Measurements from ENCODE around the gene SIGLEC9. TPM values are rescaled to one million over a fixed set of nuclear protein-coding genes. Genes with fewer than 3 reads are reported as not detected.
A peak's percentile ranks its signal among the peaks of the same experiment; 100 is the strongest.

The SIGLEC9 gene
- polyA plus RNA-seq, 4 donors, result 0.95 to 2.1 (median 1.5) TPM

DNA sequence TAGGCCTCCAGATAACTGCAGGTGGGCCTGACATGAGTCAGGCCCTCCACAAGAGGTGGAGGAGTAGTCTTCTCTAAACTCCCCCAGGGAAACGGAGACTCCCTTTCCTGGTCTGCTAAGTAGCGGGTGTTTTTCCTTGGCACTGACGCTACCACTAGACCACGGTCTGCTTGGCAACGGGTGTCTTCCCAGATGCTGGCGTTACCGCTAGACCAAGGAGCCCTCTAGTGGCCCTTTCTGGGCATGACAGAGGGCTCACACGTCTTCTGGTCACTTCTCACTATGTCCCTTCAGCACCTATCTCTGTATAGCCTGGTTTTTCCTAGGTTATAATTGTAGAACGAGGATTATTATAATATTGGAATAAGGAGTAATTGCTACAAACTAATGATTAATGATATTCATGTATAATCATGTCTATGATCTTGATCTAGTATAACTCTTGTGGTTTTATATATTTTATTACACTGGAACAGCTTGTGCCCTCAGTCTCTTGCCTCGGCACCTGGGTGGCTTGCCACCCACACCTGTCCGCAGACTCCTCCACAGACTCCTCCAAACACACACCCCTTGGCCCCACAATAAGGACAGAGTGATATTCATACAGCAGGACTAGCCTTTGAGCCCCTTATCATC lies 44.7 kb downstream of the SIGLEC9 start:
- peak in 1 of 4 donors; percentile 29 for DNase-seq (ENCODE audit: low read depth in 4 of 4, low spot score in 2 of 4)

DNA sequence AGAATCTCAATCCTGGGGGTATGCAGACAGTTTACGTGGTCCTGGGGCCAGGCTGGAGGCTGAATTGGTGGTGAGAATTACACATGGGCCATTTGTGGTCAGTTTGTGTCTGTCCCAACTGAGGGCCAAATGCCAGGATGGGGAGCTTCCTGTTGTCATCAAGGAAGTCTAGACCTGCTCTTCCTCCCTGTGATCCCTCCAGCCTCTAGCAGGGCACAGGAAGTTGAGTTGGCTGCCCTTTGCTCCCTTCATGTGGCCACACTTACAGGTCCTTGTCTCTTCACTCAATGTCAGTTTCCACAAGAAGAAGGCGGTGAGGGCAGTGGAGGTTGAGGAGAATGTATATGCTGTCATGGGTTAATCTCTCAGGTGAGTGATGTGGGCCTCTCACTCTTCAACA lies 47.5 kb downstream of the SIGLEC9 start:
- DNase-seq (ENCODE audit: low read depth in 4 of 4, low spot score in 2 of 4), result no peak

DNA sequence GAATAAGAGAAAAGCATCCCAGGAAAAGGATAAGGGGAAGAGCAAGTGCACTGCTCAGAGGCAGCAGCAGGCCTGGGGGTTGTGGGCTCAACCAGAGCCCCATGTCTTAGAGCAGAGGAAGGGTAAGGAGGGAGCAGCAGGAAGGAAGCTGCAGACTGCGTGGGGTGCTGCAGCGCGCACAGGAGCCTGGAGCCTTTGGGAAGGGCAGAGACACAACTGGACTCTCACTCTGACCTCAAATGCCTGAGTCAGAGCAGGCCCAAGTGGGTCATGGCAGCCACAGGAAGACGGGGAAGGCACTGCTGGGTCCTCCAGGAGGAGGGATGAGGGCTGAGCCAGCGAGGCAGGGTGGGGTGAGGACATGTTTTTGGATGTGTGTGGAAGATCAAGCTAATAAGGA lies 49.0 kb downstream of the SIGLEC9 start:
- no peak for DNase-seq (ENCODE audit: low read depth in 4 of 4, low spot score in 2 of 4)

DNA sequence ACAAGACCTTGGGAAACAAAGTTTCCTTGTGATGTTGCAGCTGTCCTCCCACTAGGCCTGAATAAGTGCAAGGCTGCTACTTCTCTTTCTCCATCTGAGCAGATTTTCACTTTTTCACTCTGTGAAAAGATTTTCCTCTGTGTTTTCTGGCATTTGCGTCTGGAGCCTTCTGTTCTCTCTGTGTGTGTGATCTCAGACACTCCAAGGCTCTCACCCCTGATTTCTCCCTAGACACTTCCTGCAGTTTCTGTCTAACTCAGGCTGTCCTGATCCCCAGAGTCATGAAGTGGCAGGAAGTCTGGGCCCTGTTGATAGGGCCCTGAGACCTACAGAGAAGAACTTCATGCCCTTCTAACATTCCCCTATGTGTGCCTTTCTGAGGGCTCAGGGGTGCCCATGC lies 54.5 kb downstream of the SIGLEC9 start:
- DNase-seq (ENCODE audit: low read depth in 4 of 4, low spot score in 2 of 4), result no peak

Other genes starting within 250 kb of the SIGLEC9 start
- gene KLK4, start 213.5 kb upstream of the SIGLEC9 start, polyA plus RNA-seq (ENCODE audit: insufficient read length in 4 of 4), result not detected
- 1 to 10 TPM; 1.2 to 2.5 (median 1.5) TPM for gene KLK5, start 171.9 kb upstream of the SIGLEC9 start, polyA plus RNA-seq (ENCODE audit: insufficient read length in 4 of 4)
- 10 to 100 TPM; 30.9 to 45.1 (median 35.1) TPM for gene KLK6, start 155.3 kb upstream of the SIGLEC9 start, polyA plus RNA-seq (ENCODE audit: insufficient read length in 4 of 4)
- gene KLK7, start 141.0 kb upstream of the SIGLEC9 start, polyA plus RNA-seq (ENCODE audit: insufficient read length in 4 of 4), result 1 to 10 TPM; 4.3 to 9.0 (median 5.0) TPM
- gene KLK8, start 123.3 kb upstream of the SIGLEC9 start, polyA plus RNA-seq (ENCODE audit: insufficient read length in 4 of 4), result 1 to 10 TPM in 3 of 4 donors, under 1 TPM in 1; 0.90 to 4.2 (median 2.2) TPM
- gene KLK10, start 105.2 kb upstream of the SIGLEC9 start, polyA plus RNA-seq (ENCODE audit: insufficient read length in 4 of 4), result under 1 TPM; 0.13 to 0.48 (median 0.19) TPM
- under 1 TPM; 0.30 to 0.81 (median 0.30) TPM for gene KLK11, start 98.3 kb upstream of the SIGLEC9 start, polyA plus RNA-seq (ENCODE audit: insufficient read length in 4 of 4)
- not detected for gene KLK12, start 89.9 kb upstream of the SIGLEC9 start, polyA plus RNA-seq (ENCODE audit: insufficient read length in 4 of 4)
- under 1 TPM; 0.22 to 0.66 (median 0.38) TPM for gene KLK13, start 59.8 kb upstream of the SIGLEC9 start, polyA plus RNA-seq (ENCODE audit: insufficient read length in 4 of 4)
- gene KLK14, start 42.0 kb upstream of the SIGLEC9 start, polyA plus RNA-seq (ENCODE audit: insufficient read length in 4 of 4), result under 1 TPM in 2 of 4 donors, not detected in 2; 0.51 to 0.61 TPM
- 1 to 10 TPM; 2.8 to 4.7 (median 3.8) TPM for gene CTU1, start 16.5 kb upstream of the SIGLEC9 start, polyA plus RNA-seq (ENCODE audit: insufficient read length in 4 of 4)
- 1 to 10 TPM in 1 of 4 donors, under 1 TPM in 3; 0.52 to 1.1 (median 0.70) TPM for gene SIGLEC7, start 17.4 kb downstream of the SIGLEC9 start, polyA plus RNA-seq (ENCODE audit: insufficient read length in 4 of 4)
- gene CD33, start 100.2 kb downstream of the SIGLEC9 start, polyA plus RNA-seq (ENCODE audit: insufficient read length in 4 of 4), result 1 to 10 TPM; 1.4 to 2.6 (median 1.6) TPM
- not detected for gene SIGLECL1, start 126.2 kb downstream of the SIGLEC9 start, polyA plus RNA-seq (ENCODE audit: insufficient read length in 4 of 4)
- gene IGLON5, start 186.7 kb downstream of the SIGLEC9 start, polyA plus RNA-seq (ENCODE audit: insufficient read length in 4 of 4), result 1 to 10 TPM; 2.9 to 4.5 (median 4.2) TPM
- gene VSIG10L, start 217.2 kb downstream of the SIGLEC9 start, polyA plus RNA-seq (ENCODE audit: insufficient read length in 4 of 4), result 1 to 10 TPM; 4.2 to 5.6 (median 4.6) TPM
- gene ETFB, start 241.5 kb downstream of the SIGLEC9 start, polyA plus RNA-seq (ENCODE audit: insufficient read length in 4 of 4), result 100 to 1,000 TPM; 130 to 152 (median 143) TPM
- gene CLDND2, start 244.1 kb downstream of the SIGLEC9 start, polyA plus RNA-seq (ENCODE audit: insufficient read length in 4 of 4), result 1 to 10 TPM in 3 of 4 donors, under 1 TPM in 1; 0.99 to 2.9 (median 2.1) TPM
- gene NKG7, start 247.7 kb downstream of the SIGLEC9 start, polyA plus RNA-seq (ENCODE audit: insufficient read length in 4 of 4), result 1 to 10 TPM in 3 of 4 donors, under 1 TPM in 1; 0.90 to 2.7 (median 2.0) TPM

Data from left renal cortex interstitium (tissue), 4 donors.